ENCODE results near the gene MBD5. TPM values are rescaled to one million over a fixed set of nuclear protein-coding genes. Genes with fewer than 3 reads are reported as not detected.

The MBD5 gene
- total RNA-seq: 25.6 and 27.5 TPM in 2 replicates

DNA sequence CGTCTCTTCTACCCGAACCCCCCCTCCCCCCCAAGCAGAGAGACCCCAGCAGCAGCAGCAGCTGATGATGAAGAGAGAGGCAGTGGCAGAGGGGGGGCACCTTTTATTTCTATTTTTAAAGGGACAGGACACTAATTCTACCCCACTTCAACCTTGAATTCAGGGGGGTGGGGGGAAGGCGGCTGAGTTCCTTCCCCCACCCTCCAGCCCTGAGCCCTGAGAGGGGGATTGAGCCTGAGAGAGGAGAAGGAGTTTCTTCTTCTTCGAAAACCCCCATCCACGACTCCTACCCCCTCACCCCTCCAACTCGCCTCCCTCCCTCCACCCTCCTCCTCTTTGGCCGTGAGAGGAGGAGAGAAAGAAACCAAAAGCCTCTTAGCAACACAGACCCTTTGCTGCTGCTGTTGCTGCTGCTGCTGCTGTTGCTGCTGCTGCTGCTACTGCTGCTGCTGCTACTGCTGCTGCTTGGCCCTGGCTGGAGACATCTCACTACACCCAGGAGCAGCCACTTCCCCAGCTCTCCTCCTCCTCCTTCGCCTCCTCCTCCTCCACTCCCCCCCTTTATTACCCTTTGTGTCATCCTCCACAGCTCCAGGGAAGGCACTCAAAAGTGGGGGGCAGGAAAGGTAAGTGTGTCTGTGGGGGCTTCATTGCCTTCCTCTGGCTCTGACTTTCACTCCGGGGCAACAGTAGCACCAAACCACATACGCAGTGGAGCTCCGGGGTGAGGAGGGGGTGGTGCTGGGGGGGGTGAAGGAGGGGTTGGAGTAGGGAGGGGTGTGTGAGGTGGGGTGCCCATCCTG is at the start of gene MBD5:
Gene MBD5, plus strand, starts transcription at position 33 of the 803 bp plus-strand sequence.

DNA sequence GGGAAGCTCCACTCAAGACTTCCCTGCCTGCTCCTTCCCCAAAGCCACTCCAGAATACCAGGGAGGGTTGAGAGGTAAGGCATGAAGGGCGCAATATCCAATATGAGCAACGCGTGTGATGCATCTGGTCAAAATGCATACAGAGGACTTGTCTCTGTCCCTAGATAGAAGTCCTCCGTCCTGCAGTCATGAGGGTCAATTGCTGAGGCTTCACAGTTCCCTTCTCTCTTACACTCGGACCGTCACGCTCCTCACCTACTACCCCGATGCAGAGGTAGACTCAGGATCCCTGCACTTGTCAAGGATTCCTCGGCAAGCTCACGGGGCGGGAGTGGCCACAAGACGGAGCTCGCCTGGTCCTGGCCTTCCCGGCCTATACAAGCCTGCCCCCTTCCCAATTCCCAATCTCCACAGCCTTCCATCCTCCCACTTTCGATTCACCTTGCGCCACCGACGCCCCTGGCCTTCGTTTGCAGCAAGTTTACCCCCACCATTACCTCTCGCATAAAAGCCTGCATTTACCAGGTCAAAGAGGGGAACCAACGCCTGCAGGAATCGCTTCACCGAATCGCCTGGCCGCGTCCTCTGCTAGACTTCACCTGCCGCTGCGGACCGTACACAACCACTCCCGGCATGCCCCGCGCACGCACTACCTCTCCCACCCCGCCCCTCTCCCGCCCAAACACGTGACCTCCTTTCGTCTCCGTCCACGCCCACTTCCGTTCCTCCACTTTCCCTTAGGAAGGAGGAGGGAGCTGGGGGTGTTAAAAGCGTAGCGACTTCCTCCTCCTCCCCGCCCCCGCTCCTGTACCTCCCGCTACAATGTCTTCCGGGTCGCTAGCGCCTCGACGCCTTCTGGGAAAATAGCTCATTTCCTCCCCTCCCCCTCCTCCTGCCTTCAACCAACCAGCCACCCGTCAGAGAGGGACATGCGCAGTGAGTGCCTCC is 506 bp upstream of the MBD5 start, which contains the start of gene ORC4:
Gene ORC4, minus strand, starts transcription at position 627 of the 948 bp plus-strand sequence. CDS start 44,779 bp downstream, outside the sequence.

Small RNA genes within 50 kb of the gene (small RNA-seq; reads per million reads assigned to genes)
- not detected for gene RF00554 (ENCODE audit: low replicate concordance)

Other genes starting within 250 kb of the MBD5 start
- gene ACVR2A, start 176.1 kb upstream of the MBD5 start, total RNA-seq: 8.9 and 44.2 TPM in 2 replicates
- 40.7 and 44.7 TPM in 2 replicates for gene ORC4, start 354 bp upstream of the MBD5 start, total RNA-seq